ENCODE data around the gene NSDHL. TPM values are rescaled to one million over a fixed set of nuclear protein-coding genes. Genes with fewer than 3 reads are reported as not detected.
A peak's percentile ranks its signal among the peaks of the same experiment; 100 is the strongest.

The NSDHL gene
- total RNA-seq, 1 donor from 2014 or later: 29.0 TPM

DNA sequence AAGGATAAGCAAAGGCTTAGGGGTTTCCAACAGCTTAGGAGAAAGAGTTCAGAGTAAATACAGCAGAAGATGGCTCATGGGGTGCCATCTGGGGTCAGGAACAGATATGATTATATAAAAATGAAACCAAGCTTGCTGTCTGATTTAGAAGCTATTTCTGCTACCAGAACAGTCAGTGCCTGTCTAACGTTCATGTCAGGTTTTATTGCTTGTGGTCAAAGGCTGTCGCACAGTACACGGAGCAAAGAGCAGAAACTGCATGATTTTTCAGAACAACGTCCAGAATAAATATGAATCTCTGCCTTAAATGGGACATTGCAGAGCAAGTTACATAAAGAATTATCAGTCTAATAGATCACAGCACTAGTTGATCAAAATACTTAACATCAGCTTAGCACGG lies 17.7 kb upstream of the NSDHL start:
- H3K4me3 Mint-ChIP-seq (ENCODE audit: low read depth): no peak overlapping the region
- H3K27me3 Mint-ChIP-seq: peaks cover 6% of the 10 kb centered on the region
- no peak overlapping the region for H3K27ac Mint-ChIP-seq
- no peak for TF ChIP-seq CTCF (IDR thresholded peaks at IDR 0.05; ENCODE audit: unreplicated experiment)
- H3K36me3 Mint-ChIP-seq (ENCODE audit: insufficient read depth): no peaks in the 10 kb centered on the region
- H3K9me3 Mint-ChIP-seq (ENCODE audit: low read depth): peaks cover 16% of the 10 kb centered on the region
- H3K4me1 Mint-ChIP-seq (ENCODE audit: low read depth): no peaks in the 10 kb centered on the region
- no peak for DNase-seq (ENCODE audit: low spot score, unreplicated experiment)

- no peaks in the 10 kb centered on the region for H3K4me1 Mint-ChIP-seq (ENCODE audit: low read depth)
- H3K27me3 Mint-ChIP-seq: peaks cover 6% of the 10 kb centered on the region
- TF ChIP-seq CTCF (IDR thresholded peaks at IDR 0.05; ENCODE audit: unreplicated experiment): no peak
- no peaks in the 10 kb centered on the region for H3K36me3 Mint-ChIP-seq (ENCODE audit: insufficient read depth)
- DNase-seq (ENCODE audit: low spot score, unreplicated experiment): no peak
- H3K4me3 Mint-ChIP-seq (ENCODE audit: low read depth): no peak overlapping the region
- peaks cover 20% of the 10 kb centered on the region for H3K9me3 Mint-ChIP-seq (ENCODE audit: low read depth)
- H3K27ac Mint-ChIP-seq: no peak overlapping the region
Measured at GRCh38 chrX:152814048-152814447, 16.8 kb upstream of the NSDHL start.

DNA sequence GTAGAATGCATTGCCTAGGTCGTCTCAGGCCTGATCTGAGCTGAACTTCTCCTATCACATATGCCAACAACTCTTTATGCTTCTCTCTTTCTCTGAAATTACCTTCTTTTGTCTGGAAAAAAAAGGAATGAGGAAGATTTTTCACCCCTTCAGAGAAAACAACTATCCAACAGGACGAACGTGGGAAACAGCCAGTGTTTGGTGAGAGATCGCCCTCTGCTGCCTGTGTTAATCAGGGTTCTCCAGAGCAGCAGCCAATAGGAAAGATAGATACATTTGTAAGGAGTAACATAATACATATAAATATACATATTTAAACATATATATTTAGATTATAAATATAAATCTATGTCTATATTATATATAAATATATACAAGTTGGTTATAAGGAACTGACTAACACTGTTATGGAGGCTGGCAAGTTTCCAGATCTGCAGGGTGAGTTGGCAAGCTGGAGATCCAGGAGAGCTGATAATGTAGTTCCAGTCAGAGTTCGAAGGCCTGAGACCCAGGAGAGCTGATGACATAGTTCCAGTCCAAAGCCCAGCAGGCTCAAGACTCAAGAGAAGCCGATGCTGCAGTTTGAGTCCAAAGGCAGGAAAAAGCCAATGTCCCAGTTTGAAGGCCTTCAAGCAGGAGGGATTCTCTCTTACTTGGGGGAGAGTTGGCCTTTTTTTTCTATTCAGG lies 13.6 kb upstream of the NSDHL start:
- Mint-ChIP-seq H3K4me3 (ENCODE audit: low read depth) (no peak overlapping the region), H3K4me1 (ENCODE audit: low read depth) (no peaks in the 10 kb centered on the region), H3K27ac (no peak overlapping the region), H3K27me3 (peaks cover 16% of the 10 kb centered on the region), H3K36me3 (ENCODE audit: insufficient read depth) (no peaks in the 10 kb centered on the region), H3K9me3 (ENCODE audit: low read depth) (peaks cover 16% of the 10 kb centered on the region)
- peak; percentile 55 for TF ChIP-seq CTCF (IDR thresholded peaks at IDR 0.05; ENCODE audit: unreplicated experiment)
- DNase-seq (ENCODE audit: low spot score, unreplicated experiment): no peak

DNA sequence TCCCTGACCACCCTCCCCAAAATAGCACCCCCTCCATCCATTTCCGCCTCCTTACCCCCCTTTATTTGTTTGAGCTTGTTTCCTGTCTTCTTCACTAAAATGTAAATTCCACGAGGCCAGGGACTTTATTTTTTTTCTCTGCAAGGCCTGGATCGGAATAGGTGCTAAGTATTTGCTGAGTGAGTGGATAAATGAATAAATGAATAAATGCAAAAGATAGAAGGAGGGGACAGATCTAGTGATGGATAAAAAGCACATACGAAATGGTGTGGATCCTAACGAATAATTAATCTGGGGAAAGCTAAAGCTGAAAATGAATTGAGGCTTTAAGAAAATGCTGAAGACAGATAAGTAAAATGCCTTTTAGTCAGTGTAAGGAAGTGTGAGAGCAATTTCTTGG lies 12.5 kb upstream of the NSDHL start:
- Mint-ChIP-seq H3K36me3 (ENCODE audit: insufficient read depth) (no peaks in the 10 kb centered on the region), H3K27me3 (peaks cover 16% of the 10 kb centered on the region), H3K9me3 (ENCODE audit: low read depth) (peaks cover 16% of the 10 kb centered on the region), H3K27ac (no peak overlapping the region), H3K4me3 (ENCODE audit: low read depth) (no peak overlapping the region), H3K4me1 (ENCODE audit: low read depth) (no peaks in the 10 kb centered on the region)
- no peak for DNase-seq (ENCODE audit: low spot score, unreplicated experiment)
- TF ChIP-seq CTCF (IDR thresholded peaks at IDR 0.05; ENCODE audit: unreplicated experiment): no peak

GRCh38 chrX:152819266-152819665 lies 11.6 kb upstream of the NSDHL start:
- H3K4me1 Mint-ChIP-seq (ENCODE audit: low read depth): no peaks in the 10 kb centered on the region
- DNase-seq (ENCODE audit: low spot score, unreplicated experiment): no peak
- peaks cover 12% of the 10 kb centered on the region for H3K27me3 Mint-ChIP-seq
- peaks cover 10% of the 10 kb centered on the region for H3K9me3 Mint-ChIP-seq (ENCODE audit: low read depth)
- H3K36me3 Mint-ChIP-seq (ENCODE audit: insufficient read depth): no peaks in the 10 kb centered on the region
- no peak overlapping the region for H3K27ac Mint-ChIP-seq
- H3K4me3 Mint-ChIP-seq (ENCODE audit: low read depth): no peak overlapping the region
- no peak for TF ChIP-seq CTCF (IDR thresholded peaks at IDR 0.05; ENCODE audit: unreplicated experiment)

All from progenitor cell of endocrine pancreas (in vitro differentiated cells).